ENCODE measurements around the gene GABBR2. TPM values are rescaled to one million over a fixed set of nuclear protein-coding genes. Genes with fewer than 3 reads are reported as not detected.

Gene GABBR2
- total RNA-seq, 1 donor from 2014 or later, result 0.74 TPM

DNA sequence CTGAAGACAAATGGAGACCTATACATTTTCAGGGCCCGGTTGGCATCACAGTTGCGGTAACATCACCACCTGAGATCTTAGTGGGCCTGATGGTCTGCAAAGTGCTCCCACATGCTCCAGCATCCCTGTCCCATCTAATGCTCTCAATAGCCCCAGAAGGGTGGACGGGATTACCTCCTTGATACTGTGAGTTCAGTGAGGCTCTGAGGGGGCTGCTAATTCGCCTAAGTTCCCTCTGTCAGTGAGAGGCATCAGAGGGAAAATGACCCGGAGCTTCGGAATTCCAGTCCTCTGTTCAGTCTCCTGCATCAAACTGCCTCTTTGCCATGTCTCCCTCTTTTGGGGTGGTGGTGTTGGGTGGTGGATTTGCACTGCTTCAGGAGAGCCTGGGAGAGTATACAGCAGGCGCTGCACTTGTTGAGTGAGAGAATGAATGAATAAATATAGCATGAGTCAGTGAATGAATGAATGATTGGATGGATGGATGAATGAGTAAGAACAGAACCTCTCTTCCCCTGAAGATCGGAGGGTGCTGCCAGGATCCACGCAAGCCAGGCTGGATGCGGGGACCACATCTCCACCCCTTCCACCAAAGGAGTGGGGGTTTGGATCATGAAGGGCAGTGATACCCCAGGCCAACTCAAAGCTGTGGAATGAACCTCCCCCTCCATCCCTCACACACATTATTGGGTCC lies 141.0 kb downstream of the GABBR2 start:
- H3K4me3 Mint-ChIP-seq, result no peak overlapping the region
- H3K9me3 Mint-ChIP-seq, result no peaks in the 10 kb centered on the region
- no peak overlapping the region for H3K27ac Mint-ChIP-seq
- DNase-seq (ENCODE audit: low spot score in 2 of 2, unreplicated experiment in 2 of 2), result no peak
- peaks cover 9% of the 10 kb centered on the region for H3K27me3 Mint-ChIP-seq (ENCODE audit: low read depth)
- H3K4me1 Mint-ChIP-seq, result no peaks in the 10 kb centered on the region
- no peaks in the 10 kb centered on the region for H3K36me3 Mint-ChIP-seq
- TF ChIP-seq, protein P1, sequence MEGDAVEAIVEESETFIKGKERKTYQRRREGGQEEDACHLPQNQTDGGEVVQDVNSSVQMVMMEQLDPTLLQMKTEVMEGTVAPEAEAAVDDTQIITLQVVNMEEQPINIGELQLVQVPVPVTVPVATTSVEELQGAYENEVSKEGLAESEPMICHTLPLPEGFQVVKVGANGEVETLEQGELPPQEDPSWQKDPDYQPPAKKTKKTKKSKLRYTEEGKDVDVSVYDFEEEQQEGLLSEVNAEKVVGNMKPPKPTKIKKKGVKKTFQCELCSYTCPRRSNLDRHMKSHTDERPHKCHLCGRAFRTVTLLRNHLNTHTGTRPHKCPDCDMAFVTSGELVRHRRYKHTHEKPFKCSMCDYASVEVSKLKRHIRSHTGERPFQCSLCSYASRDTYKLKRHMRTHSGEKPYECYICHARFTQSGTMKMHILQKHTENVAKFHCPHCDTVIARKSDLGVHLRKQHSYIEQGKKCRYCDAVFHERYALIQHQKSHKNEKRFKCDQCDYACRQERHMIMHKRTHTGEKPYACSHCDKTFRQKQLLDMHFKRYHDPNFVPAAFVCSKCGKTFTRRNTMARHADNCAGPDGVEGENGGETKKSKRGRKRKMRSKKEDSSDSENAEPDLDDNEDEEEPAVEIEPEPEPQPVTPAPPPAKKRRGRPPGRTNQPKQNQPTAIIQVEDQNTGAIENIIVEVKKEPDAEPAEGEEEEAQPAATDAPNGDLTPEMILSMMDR (IDR thresholded peaks at IDR 0.05; ENCODE audit: unreplicated experiment), result no peak

DNA sequence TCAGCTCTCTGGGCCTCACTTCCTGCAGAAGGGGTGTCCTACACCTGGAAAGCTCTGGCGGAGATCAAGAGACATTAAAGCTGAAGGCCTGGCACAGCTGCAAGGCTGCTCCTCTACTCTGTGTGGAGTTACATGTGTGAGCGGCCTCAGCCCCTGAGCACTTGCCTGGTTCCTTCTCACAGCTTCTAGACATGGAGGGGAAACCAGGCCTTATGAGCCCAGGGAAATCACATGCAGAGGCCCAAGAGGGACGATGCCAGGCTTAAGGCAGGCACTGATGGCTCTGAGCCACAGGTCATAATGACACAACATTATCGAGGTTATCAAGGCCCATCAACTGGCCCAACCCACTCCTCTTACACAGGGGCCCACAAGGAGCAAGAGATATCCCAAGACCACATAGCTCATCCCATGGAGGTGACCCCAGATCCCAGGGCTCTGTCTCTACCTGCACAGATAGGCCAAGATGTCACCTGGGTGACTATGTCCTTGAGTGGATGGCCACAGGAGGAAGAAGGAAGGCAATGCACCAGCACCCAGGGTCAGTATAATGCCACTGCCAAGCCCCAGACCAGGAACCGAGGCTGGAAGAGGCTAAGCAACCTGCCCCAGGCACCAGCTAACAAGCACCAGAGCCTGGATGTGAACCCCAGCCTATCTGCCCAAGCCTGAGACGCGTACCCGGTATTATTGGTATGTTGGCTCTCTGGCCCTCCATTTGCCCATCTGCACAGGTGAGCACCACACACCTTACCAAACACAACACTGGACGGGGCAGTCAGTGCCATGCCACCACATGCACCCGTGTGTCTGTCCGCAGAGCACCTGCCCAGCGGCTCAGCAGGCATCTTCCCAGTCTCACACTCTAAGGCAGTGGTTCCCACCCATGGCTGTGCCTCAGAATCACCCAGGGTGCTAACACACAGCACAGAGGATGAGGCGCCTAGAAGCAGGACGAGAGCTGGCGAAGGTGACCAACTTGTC lies 143.3 kb downstream of the GABBR2 start:
- no peaks in the 10 kb centered on the region for H3K9me3 Mint-ChIP-seq
- H3K4me1 Mint-ChIP-seq, result no peaks in the 10 kb centered on the region
- H3K27ac Mint-ChIP-seq, result no peak overlapping the region
- TF ChIP-seq, protein P1 (IDR thresholded peaks at IDR 0.05; ENCODE audit: unreplicated experiment), result no peak
- no peak for DNase-seq (ENCODE audit: low spot score in 2 of 2, unreplicated experiment in 2 of 2)
- no peak overlapping the region for H3K4me3 Mint-ChIP-seq
- peaks cover 2% of the 10 kb centered on the region for H3K27me3 Mint-ChIP-seq (ENCODE audit: low read depth)
- H3K36me3 Mint-ChIP-seq, result no peaks in the 10 kb centered on the region

DNA sequence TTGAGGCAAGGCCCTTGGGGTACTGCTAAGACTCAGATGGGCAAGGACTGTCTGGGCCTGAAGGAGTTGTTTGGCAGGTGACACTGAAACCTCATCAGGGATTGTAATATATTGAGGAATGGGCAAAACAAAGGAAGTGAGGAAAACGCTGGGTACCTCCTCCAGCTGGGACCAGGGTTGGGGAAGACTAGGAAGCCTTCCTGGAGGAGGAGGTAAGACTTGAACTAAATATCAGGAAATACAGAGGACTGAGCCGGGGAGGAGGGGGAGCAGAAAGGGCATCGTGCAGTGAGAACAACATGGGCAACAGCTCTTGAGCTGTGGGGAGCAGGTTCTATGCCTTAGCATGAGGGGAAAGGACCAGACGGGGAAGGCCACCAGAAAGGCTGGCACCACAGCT lies 144.0 kb downstream of the GABBR2 start:
- no peak overlapping the region for H3K4me3 Mint-ChIP-seq
- TF ChIP-seq, protein P1 (IDR thresholded peaks at IDR 0.05; ENCODE audit: unreplicated experiment), result no peak
- no peaks in the 10 kb centered on the region for H3K36me3 Mint-ChIP-seq
- no peak for DNase-seq (ENCODE audit: low spot score in 2 of 2, unreplicated experiment in 2 of 2)
- H3K27me3 Mint-ChIP-seq (ENCODE audit: low read depth), result peaks cover 2% of the 10 kb centered on the region
- H3K4me1 Mint-ChIP-seq, result no peaks in the 10 kb centered on the region
- no peak overlapping the region for H3K27ac Mint-ChIP-seq
- no peaks in the 10 kb centered on the region for H3K9me3 Mint-ChIP-seq

DNA sequence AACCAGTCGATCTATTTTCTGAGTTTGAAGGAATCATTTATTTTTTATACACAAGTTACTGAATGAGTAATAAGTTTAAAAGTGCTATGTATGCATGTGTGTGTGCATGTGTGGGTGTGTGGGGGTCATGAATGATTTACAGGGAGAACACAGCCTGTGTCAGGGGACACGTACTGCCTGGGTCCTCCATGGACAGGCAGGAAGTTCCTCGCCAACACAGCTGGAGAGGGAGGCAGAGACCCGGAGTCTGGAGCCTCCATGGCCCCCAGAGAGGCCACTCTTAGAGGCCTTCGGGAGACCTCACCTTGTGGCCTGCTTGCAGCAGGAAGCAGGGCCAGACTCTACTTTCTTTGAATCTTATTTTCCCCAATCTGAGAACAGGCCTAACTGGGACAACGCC lies 144.7 kb downstream of the GABBR2 start:
- Mint-ChIP-seq H3K27ac (no peak overlapping the region), H3K4me1 (no peaks in the 10 kb centered on the region), H3K4me3 (no peak overlapping the region), H3K9me3 (no peaks in the 10 kb centered on the region), H3K36me3 (no peaks in the 10 kb centered on the region), H3K27me3 (ENCODE audit: low read depth) (peaks cover 2% of the 10 kb centered on the region)
- TF ChIP-seq, protein P1 (IDR thresholded peaks at IDR 0.05; ENCODE audit: unreplicated experiment), result no peak
- DNase-seq (ENCODE audit: low spot score in 2 of 2, unreplicated experiment in 2 of 2), result no peak

DNA sequence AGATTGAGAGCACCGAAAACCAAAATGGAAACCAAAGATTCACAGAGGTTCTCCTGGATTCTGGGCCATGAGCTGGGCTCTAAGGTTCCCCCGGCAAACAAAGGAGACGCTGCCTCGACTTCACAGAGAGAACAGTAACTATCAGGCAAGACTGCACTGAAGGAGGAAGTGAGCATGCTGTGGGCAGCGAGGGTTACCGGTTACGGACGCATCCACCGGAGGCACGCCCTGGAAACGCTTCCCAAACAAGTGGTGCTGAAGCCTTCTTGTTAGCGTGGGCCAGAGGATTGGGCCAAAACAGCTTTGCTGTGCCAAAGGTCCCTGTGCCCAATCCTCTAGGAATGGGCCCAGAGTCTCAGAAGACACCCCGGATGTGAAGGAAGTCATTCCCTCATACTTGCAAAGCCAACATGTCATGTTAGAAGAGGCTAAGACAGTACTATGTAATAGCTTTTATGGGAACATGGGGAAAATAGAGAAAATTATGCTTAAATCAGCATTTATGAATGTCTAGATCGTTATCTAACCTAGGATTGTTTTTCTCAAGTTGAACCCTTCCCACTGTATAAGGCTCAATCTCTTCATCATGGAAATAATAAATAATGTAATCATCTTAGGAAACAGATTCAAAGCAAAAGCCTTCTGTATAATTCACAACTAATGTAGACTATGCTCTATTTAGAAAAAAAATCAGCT lies 145.4 kb downstream of the GABBR2 start:
- Mint-ChIP-seq H3K9me3 (no peaks in the 10 kb centered on the region), H3K36me3 (no peaks in the 10 kb centered on the region), H3K4me3 (no peak overlapping the region), H3K4me1 (no peaks in the 10 kb centered on the region), H3K27ac (no peak overlapping the region), H3K27me3 (ENCODE audit: low read depth) (peaks cover 2% of the 10 kb centered on the region)
- TF ChIP-seq, protein P1 (IDR thresholded peaks at IDR 0.05; ENCODE audit: unreplicated experiment), result no peak
- DNase-seq (ENCODE audit: low spot score in 2 of 2, unreplicated experiment in 2 of 2), result no peak

Measured in mesothelial cell of epicardium (in vitro differentiated cells).